Measurements from ENCODE around the gene MIEF2.
"Not testable (repeated sequence)": the region's sequence is repeated elsewhere in the genome, so short reads cannot be mapped to it uniquely, and the experiment has no call there.

MIEF2 gene

GRCh38 chr17:18260332-18261145, at the start of gene MIEF2:
TSS of gene MIEF2 (plus strand) at chr17:18260662. CDS start at chr17:18262721, 2,059 bp downstream.
- peak; percentile 93 to 95 for DNase-seq

- no peak for DNase-seq
Observed at GRCh38 chr17:18213666-18214270, 46.7 kb upstream of the MIEF2 start.

GRCh38 chr17:18216906-18217305, 43.6 kb upstream of the MIEF2 start:
- not testable (repeated sequence) for DNase-seq

GRCh38 chr17:18217412-18218015, 42.9 kb upstream of the MIEF2 start:
- DNase-seq, result peak; percentile 81 to 86

- DNase-seq, result no peak
Observed at GRCh38 chr17:18218756-18219415, 41.6 kb upstream of the MIEF2 start.

- no peak for DNase-seq
Observed at GRCh38 chr17:18224053-18224386, 36.4 kb upstream of the MIEF2 start.

- no peak for DNase-seq
Observed at GRCh38 chr17:18224387-18225120, 35.9 kb upstream of the MIEF2 start.

- peak; percentile 96 for DNase-seq
Observed at GRCh38 chr17:18225121-18225641, 35.3 kb upstream of the MIEF2 start, which contains the start of gene LLGL1. TSS of gene LLGL1 (plus strand) at chr17:18225635. CDS start at chr17:18225683, 48 bp downstream.

- DNase-seq, result no peak
Observed at GRCh38 chr17:18225642-18226283, 34.7 kb upstream of the MIEF2 start.

GRCh38 chr17:18226284-18226945, 34.0 kb upstream of the MIEF2 start:
- peak in 1 of 2 experiments; percentile 23 for DNase-seq

- no peak for DNase-seq
Observed at GRCh38 chr17:18227635-18228034, 32.8 kb upstream of the MIEF2 start.

GRCh38 chr17:18228176-18228682, 32.2 kb upstream of the MIEF2 start:
- DNase-seq, result no peak

- DNase-seq, result no peak
Observed at GRCh38 chr17:18229254-18229653, 31.2 kb upstream of the MIEF2 start.

- DNase-seq, result no peak
Observed at GRCh38 chr17:18229771-18230170, 30.7 kb upstream of the MIEF2 start.

GRCh38 chr17:18230288-18231141, 29.9 kb upstream of the MIEF2 start:
- DNase-seq, result no peak

GRCh38 chr17:18231164-18231563, 29.3 kb upstream of the MIEF2 start:
- no peak for DNase-seq

GRCh38 chr17:18233803-18234518, 26.5 kb upstream of the MIEF2 start:
- DNase-seq, result no peak

- no peak for DNase-seq
Observed at GRCh38 chr17:18234853-18235380, 25.5 kb upstream of the MIEF2 start.

- DNase-seq, result peak; percentile 63 to 70
Observed at GRCh38 chr17:18235743-18236256, 24.7 kb upstream of the MIEF2 start.
